Fibroblast of peridontal ligament (primary cell): Measurements from ENCODE around the gene RUVBL1.
A peak's percentile ranks its signal among the peaks of the same experiment; 100 is the strongest.

ENCODE experiments used
- DNase-seq: peaks from one replicate; pipeline ENCODE4 v3.0.0-alpha.2; 2010; ENCODE audit errors: extremely low read depth

Gene RUVBL1

DNA sequence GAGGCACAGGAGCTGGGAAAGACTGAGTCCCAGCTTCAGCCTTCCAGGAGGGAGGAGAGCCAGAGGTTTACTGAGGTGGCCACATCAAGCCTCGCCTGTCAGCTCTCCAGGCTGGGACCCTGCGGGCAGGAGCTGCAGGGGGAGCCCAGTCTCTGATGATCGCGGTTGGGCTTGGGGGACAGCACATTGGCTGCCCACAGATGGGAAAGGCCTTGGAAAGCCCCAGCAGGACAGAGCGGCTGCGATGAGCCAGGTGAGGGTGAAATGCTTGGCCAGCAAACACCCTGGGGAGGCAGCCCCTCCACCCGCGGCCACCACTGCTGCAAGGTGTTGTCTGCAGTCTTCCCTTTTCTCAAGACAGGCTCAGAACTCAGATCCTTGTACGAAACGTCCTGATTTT is 40.2 kb downstream of the RUVBL1 start:
- DNase-seq = no peak

DNA sequence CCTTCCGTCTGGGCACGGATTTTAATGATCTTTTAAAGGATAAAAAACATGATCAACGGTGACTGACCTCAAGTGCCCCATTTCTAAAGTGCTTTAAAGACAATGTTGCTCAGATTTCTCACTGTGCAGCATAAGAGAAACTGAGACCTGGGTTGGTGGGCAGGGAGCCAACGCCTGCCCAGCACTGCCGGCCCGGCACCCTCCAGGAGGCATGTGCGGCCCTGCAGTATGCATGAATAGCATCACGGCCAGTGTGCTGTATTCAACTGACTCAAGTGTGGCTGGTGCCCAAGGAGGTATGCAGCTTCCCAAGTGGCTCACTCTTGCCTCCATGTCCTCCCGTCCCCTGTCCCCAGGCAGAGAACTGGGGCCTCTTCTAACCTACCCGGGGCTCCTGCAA is 41.1 kb downstream of the RUVBL1 start:
- DNase-seq = no peak

GRCh38 chr3:128081846-128082245 is 41.8 kb downstream of the RUVBL1 start:
- DNase-seq = peak; percentile 65

DNA sequence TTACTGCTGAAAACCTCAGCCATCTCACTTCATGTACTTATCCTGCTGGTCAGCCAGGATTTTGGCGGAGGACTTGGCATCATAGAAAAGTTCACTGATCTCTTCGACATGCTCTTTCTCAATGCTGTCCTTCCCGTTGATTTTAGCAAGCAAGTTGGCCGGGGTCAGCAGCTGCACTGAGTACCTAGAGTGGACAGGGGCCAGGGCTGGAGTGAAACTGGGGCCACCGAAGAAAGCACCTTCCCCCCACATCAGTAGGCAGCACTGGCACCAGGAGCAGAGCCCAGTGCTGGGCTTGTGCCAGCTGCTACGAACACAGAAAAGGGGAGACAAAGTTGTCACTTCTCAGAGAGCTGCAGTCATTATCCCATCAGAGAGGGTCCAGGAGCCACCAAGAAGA is 42.4 kb downstream of the RUVBL1 start:
- DNase-seq = no peak

GRCh38 chr3:128080323-128081080 is 43.1 kb downstream of the RUVBL1 start:
- DNase-seq = peak; percentile 94

DNA sequence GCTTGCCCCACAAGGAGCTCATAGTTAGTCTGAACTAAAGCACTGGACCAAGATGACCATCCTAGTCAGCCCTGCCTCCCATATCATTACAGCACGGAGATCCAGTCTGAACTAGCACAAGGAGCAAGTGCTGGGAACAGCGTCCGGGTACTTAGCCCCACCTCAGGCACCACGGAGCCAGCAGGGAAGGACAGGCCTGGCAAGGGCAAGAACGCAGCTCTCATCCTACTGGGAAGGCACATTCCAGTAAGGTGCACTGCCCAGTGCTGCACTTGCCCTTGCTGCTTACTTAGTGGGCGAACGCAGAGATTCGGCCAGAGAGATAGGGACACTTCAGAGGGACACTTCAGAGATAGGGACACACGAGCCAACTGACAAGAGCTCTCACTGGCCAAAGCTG is 43.8 kb downstream of the RUVBL1 start:
- no peak for DNase-seq

DNA sequence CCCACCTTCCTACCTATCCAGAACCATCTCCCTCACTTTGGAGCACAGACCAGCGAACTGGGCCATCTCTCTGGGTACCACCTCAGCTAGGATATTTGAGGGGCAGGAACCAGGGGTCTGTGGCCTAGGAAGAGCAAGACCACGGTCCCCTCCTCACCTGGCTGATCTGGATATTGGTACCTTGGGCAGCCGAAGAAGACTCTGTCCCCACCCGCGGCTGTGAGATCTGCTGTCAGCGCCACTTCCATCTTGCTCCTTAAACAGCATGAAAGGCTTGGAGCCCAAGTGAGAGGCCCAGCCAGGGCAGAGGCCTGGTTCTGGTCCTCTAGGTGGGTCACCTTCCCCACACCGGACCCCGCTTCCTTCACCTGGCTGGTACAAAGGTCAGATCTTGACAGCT is 44.7 kb downstream of the RUVBL1 start:
- no peak for DNase-seq

- no peak for DNase-seq
These were observed 45.3 kb downstream of the RUVBL1 start for GRCh38 chr3:128078322-128078721.

DNA sequence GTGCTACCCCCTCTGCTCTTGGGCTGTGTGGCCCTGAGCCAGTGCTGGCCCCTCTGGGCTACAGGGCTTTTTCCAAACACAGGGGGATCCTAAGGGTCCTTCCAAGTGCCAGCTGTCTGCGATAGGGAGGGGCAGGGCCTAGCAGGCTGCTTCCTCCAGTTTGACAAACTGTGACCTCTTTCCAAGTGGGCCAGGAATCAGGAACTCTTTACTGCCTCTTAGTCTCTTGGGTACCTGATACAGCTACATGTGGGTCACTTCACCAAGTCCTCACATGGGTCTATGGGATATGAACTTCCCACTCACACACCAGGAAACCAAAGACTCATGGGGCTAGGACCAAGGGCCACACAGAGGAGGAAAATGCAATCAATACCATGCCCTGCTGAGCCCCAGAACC is 45.9 kb downstream of the RUVBL1 start:
- no peak for DNase-seq

DNA sequence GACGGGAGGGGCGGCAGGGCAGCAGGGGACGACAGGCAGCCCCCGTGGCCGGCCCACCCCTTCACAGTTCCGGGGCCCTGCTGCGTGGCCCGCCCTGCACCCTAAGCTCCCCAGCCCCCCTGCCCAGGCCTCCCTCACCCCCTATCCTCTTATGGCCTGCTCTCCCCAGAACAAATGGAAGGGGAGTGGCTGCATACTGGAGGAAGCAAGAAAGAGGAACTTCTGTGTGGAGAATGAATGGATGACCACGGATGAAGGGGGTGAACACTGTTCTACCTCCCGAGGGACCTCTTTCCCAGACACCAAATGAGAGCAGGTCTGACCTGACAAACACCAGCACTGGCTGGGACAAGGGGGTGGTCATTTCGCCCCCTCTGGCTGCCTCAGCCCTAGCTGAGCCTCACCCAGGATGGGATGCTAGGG is 46.4 kb downstream of the RUVBL1 start:
- no peak for DNase-seq

DNA sequence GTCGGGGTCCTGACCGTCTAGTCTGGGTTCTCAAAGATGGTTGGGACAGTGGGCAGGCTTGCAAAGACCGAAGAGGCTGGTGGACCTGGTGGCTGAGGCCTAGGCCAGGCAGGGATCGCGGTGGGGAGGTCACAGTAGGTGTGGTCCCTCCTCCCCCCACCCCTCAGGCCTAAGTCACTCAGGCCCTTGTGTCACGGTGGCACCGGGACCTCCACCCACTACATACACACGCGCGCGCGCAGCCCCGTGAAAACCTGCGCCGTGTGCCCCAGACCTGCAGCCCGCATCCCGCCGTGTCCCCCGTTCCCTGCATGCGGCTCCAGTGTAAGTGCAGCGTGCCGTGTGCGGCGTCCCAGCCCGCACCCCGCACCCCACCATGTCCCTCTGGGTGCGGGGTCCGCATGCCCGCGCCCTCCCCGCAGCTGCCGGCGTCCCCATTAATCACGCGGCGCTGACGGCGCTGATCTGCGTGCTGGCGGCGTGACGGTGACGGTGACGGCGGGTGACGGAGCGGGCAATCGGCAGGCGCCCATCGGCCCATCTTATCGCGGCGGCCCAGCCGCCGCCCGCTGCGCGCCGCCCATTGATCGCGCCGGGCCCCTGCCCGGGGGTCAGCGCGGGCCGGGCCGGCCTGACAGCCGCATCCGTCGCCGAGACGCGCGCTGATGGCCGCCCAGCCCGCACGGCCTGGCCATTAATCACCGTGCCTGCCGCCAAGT is 47.0 kb downstream of the RUVBL1 start:
- DNase-seq = no peak

DNA sequence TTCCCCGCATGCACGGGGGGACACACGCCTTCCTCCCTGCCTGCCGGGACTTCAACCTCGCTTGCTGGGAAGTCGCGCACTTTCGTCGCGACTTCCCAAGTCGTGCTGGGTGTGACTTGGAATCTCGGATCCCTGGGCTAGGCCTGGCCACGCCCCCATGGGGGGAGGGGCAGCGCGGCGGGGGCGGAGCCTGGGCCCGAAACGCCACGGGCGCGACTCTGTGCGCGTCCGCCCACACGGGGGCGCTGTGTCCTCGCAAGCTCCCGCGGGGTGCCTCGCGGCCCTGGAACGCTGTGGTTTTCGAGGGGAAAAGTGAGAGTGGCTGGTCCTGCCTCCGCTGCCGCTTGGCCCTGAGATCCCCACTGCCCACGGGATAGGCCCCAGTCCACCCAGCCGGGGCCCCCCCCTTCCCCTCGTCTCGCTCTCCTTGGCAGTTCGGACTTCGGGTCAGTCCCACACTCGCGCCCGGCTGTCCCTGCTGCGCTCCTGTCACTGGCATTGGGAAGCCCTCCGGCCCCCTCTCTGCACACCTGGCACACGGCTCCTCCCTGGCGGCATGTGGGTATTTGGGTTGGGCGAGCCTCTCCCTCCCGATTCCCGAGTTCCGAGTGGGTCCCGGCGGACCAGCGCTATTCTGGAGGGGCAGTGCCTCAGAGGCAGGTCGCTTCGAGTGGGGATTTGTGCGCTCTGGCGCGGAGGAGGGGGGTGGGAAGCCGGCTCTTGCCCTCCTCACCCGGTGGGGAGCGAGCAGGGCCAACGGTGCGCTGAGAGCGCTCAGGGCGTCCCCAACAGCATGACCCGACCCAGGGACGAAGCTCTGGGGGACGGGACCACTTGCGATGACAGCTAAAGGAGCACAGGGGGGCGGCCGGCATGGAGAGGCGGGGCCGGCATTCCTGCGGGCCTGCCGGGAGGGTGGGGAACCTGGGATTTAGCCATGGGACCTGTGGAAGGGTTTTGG is 47.8 kb downstream of the RUVBL1 start:
- DNase-seq = peak; percentile 84

GRCh38 chr3:128074851-128075521 is 48.6 kb downstream of the RUVBL1 start:
- peak; percentile 25 for DNase-seq

DNA sequence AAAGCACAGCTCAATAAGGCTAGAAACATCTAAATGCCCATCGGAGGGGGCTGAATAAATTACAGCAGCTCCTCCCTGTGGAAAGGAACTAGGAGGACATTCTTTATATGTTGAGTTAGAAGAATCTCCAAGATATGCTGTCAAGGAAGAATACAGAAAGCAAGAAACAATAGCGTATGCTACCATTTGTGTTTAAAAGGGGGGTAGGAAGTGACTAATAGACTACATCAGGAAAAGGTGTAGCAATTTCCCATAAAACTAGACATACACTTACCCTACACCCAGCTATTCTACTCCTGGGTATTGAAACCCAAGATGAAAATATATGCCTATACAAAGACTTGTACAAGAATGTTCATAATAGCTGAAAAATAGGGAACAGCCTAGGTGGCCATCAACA is 49.8 kb downstream of the RUVBL1 start:
- no peak for DNase-seq

DNA sequence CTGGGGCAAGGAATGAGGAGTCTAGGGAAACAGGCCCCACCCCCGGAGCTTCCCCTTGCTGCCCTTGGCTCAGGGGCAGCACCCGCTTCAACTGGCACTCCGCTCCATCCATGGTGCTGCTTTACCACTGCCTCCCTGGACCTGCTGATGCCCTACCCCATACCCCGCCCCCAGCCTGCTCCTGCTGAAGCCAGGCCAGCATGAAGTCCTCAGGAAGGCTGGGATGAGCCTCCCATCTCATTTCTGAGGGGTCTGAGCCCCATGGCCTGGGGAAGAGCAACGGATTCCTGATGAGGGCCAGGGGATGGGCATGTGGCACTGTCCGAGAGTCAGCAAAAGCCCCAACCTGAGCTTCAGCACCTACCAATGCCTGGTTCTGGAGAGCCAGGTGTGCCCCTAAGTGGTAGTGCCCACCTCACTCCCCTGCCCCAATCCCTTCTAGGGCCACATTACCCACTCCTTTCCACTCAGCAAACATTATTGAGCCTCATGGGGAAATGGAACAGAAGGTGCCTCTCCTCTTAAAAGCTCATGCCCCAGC is 50.4 kb downstream of the RUVBL1 start:
- no peak for DNase-seq

DNA sequence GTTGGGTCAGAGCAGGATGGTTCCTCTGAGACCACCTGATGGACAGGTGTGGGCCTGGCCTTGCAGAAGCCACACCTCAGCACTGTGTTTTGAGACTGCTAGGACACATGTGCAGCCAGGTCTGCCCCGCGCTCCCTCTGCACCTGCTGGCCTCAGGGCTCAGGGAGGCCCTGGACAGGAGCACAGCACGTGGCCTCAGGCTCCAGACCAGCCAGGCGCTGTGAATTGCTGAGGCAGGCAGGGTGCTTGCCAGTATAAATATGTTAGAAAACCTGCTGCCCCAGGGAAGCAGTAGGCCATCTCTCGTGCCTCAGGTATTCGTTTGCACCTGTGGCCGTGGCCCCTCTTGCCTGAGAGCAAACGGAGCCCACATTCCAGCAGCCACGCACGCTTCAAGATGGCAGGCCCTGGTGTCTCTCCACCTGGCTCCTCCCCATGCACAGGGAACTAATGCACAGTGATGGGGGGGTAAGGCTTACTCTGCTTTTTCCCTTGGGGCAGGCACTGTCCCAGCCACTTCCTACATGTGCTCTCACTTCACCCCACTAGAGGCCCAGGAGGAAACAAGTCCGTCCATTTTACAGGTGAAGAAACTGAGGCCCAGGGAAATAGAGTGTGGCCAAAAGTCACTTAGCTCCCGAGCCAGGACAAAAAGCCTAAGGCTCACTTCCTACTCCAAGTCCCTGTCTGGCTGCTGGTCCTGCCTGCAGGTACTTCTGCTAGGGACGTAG is 51.0 kb downstream of the RUVBL1 start:
- no peak for DNase-seq

DNA sequence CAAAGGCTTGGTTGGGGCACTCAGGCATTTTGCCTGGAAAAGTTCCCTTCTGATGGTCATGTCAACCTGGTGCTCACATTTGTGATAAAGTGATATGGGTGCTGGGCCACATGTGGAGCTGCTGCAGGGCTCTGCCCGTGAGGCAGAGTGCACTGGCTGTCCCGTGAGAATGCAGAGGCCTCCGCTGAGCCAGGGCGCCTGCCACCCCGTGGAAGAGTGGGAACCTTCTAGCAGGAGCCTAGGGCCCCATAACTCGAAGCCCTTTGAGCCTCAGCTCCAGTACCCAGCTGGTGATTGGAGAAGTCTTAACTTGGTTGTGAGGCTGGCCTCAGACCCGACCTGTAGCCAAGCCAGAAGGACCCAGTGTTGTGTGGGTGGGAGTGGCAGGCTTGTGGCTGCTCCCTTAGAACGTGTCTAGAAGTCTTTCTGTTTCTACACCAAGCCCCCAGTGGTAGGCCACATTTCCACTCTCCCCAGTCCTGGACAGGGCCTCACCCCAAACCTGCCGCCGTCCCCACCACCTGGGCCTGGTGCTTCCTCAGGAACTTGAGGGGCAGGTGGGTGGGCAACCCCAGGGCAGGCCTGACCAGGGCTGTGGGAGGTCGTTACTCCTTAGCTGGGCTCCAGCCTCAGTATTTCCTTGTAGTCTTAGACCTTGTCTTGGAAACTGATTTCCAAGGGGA is 51.7 kb downstream of the RUVBL1 start:
- no peak for DNase-seq

DNA sequence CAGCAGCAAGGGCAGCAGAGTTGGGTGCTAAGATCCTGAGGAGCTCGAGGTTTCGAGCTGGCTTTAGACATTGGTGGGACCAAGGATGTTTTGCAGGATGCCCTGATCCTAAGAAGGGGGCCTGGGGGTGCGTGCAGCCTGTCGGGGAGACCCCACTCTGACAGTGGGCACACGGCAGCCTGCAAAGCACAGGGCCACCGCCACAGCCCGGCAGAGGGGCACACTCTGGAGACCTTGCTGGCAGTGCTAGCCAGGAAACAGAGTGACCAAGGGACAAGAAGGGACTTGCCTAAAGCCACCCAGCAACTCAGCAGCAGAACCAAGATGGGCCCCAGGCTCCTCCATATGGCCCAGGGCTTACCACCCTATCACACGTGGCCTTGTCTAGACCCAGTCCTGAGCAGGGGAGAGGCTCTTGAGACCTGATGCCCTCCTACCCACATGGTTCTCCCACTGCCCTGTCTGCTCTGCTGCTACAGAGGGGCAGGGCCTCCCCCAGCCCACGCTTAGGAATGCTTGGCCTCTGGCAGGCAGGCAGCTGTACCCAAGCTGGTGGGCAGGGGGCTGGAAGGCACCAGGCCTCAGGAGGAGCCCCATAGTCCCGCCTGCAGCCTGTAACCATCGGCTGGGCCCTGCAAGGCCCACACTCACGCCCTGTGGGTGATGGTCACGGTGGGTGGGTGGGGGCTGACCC is 52.6 kb downstream of the RUVBL1 start:
- no peak for DNase-seq

GRCh38 chr3:128069271-128069670 is 54.3 kb downstream of the RUVBL1 start:
- DNase-seq = no peak
